Peyer's patch (tissue), 4 donors: ENCODE results near the gene L3MBTL4. TPM values are rescaled to one million over a fixed set of nuclear protein-coding genes. Genes with fewer than 3 reads are reported as not detected.

Experiments used
- DNase-seq, 3 donors: peaks; one replicate each; pipeline ENCODE4 v3.0.0-alpha.2; 2017 to 2019
- H3K27ac ChIP-seq, 4 donors: fragments of 200-600 bp; sonication (generic); one replicate each; pipeline ENCODE4 v1.5.1; 2016 to 2019
- H3K27me3 ChIP-seq, 2 donors: fragments of 200-600 bp; sonication (generic); one replicate each; pipeline ENCODE4 v1.5.1; 2019
- H3K36me3 ChIP-seq, 3 donors: fragments of 200-600 bp; sonication (generic); one replicate each; pipeline ENCODE4 v1.5.1; 2016 to 2019
- H3K4me1 ChIP-seq, 4 donors: fragments of 200-600 bp; sonication (generic); one replicate each; pipeline ENCODE4 v1.5.1; 2016 to 2019
- H3K4me3 ChIP-seq, 4 donors: fragments of 200-600 bp; sonication (generic); 1 replicate in 3 of 4; 2 replicates in 1 of 4; pipeline ENCODE4 v1.5.1; 2016 to 2019; ENCODE audit warnings: mild to moderate bottlenecking in 1 of 4
- H3K9me3 ChIP-seq, 4 donors: fragments of 200-600 bp; sonication (generic); one replicate each; pipeline ENCODE4 v1.5.1; 2016 to 2019; ENCODE audit warnings: mild to moderate bottlenecking in 1 of 4
- CTCF ChIP-seq, 6 experiments: fragments of 450-650 bp in 4 of 6; fragments of 200-600 bp in 2 of 6; sonication (generic) in 1 of 6; IDR thresholded peaks; one replicate each; pipeline ENCODE4 v1.5.1; 2017 to 2019; ENCODE audit warnings: antibody characterized with exemption in 6 of 6, mild to moderate bottlenecking in 3 of 6, moderate library complexity in 1 of 6
- POLR2A ChIP-seq, 2 donors: fragments of 450-650 bp; IDR thresholded peaks; one replicate each; pipeline ENCODE4 v1.5.1; 2017; ENCODE audit warnings: antibody characterized with exemption in 2 of 2, mild to moderate bottlenecking in 2 of 2, moderate library complexity in 2 of 2
- total RNA-seq, 4 donors: library from RNA; depleted of rRNA; stranded (reverse); fragments of >200 nt; gene quantifications; one replicate each; pipeline ENCODE4 v1.1.0, GENCODE V29; 2016

L3MBTL4 gene
- total RNA-seq, 4 donors from 2014 or later = 6.5 to 25.6 (median 13.7) TPM

GRCh38 chr18:5937795-5938194 lies 476.9 kb downstream of the L3MBTL4 start:
- H3K9me3 ChIP-seq = no peaks in the 10 kb centered on the region
- DNase-seq = no peak
- H3K27me3 ChIP-seq = no peaks in the 10 kb centered on the region
- H3K27ac ChIP-seq = no peak overlapping the region
- H3K36me3 ChIP-seq = no peaks in the 10 kb centered on the region
- no peak for TF ChIP-seq POLR2A (IDR thresholded peaks at IDR 0.05)
- no peak for TF ChIP-seq CTCF (IDR thresholded peaks at IDR 0.05)
- no peaks in the 10 kb centered on the region for H3K4me1 ChIP-seq
- no peak overlapping the region for H3K4me3 ChIP-seq

GRCh38 chr18:5937121-5937520 lies 477.6 kb downstream of the L3MBTL4 start:
- Histone ChIP-seq H3K4me3 (no peak overlapping the region), H3K27ac (no peak overlapping the region), H3K9me3 (no peaks in the 10 kb centered on the region), H3K4me1 (no peaks in the 10 kb centered on the region), H3K27me3 (no peaks in the 10 kb centered on the region), H3K36me3 (no peaks in the 10 kb centered on the region)
- DNase-seq = no peak
- no peak for TF ChIP-seq POLR2A (IDR thresholded peaks at IDR 0.05)
- no peak for TF ChIP-seq CTCF (IDR thresholded peaks at IDR 0.05)

DNA sequence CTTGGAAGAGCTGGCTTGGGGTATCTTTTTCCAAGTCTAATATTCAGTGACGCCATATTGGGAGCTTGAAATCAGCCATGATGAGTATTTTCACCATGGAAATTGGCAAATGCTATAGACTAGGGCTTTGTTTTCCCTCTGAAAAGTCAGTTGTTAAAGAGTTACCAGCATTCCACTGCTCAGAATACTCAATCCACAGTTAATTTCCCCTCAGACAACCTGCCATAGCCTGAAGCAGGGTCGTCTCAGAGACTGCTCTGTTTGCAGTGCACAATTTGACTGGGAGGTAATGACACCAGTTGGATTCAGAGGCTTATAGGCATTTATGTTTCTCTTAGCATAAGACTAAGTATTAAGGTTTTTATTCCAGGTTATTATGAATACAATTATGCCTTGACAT lies 483.9 kb downstream of the L3MBTL4 start:
- H3K9me3 ChIP-seq = no peaks in the 10 kb centered on the region
- no peaks in the 10 kb centered on the region for H3K36me3 ChIP-seq
- no peaks in the 10 kb centered on the region for H3K4me1 ChIP-seq
- no peaks in the 10 kb centered on the region for H3K27me3 ChIP-seq
- H3K4me3 ChIP-seq = no peak overlapping the region
- no peak for TF ChIP-seq POLR2A (IDR thresholded peaks at IDR 0.05)
- no peak for TF ChIP-seq CTCF (IDR thresholded peaks at IDR 0.05)
- DNase-seq = no peak
- H3K27ac ChIP-seq = no peak overlapping the region

DNA sequence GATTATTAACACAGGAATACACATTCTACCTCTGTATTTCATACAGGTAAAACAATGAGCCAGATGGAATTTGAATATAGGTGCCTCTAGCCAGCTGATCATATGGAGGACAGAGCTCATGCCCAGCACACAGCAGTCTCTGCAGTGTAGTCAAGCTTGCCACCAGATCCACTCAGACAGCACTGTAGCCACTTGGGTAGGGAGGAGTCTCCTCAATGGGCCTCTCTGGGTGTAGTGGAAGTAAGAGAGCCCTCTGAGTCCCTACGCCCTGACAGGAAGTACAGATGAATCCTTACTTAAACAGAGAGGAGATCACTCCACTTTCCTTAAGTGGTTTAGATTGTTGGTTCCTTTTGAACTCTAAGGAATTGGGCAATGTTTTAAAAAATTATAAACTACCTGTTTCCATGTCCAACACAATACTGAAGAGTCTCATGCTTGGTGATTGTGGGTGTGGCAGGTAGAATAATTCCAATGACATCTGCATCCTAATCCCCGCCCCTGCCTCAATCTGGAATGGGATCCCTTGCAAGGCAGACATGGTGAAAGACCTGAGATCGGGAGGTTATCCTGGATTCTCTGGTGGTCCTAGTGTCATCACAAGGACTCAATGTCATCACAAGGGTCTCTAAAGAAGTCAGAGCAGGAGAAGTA lies 496.4 kb downstream of the L3MBTL4 start:
- Histone ChIP-seq H3K27me3 (no peaks in the 10 kb centered on the region), H3K36me3 (no peaks in the 10 kb centered on the region), H3K4me1 (no peaks in the 10 kb centered on the region), H3K9me3 (no peaks in the 10 kb centered on the region), H3K27ac (no peak overlapping the region), H3K4me3 (no peak overlapping the region)
- DNase-seq = no peak
- TF ChIP-seq POLR2A (IDR thresholded peaks at IDR 0.05) (no peak), CTCF (IDR thresholded peaks at IDR 0.05) (no peak)

DNA sequence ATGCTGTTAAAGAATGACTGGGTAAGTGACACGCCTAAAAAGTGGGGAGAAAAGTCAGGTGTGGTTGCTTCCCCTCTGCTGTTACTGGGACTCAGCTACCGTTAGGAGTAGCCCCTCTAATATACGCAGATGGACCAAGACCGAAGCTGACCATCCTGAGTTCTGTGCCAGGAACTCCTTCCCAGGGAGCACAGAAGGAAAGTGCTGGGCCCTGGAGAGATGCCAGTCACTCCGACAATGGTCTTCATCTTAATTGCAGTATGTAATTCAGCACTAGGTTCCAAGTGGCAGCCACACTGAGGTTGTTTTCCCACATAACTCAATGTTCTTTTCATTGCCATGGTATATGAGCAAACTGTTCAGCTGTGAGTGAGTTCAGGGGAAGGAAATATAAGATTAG lies 499.8 kb downstream of the L3MBTL4 start:
- no peak for DNase-seq
- H3K4me3 ChIP-seq = no peak overlapping the region
- TF ChIP-seq CTCF (IDR thresholded peaks at IDR 0.05) = no peak
- no peak for TF ChIP-seq POLR2A (IDR thresholded peaks at IDR 0.05)
- H3K9me3 ChIP-seq = no peaks in the 10 kb centered on the region
- no peak overlapping the region for H3K27ac ChIP-seq
- no peaks in the 10 kb centered on the region for H3K27me3 ChIP-seq
- H3K36me3 ChIP-seq = no peaks in the 10 kb centered on the region
- no peaks in the 10 kb centered on the region for H3K4me1 ChIP-seq

GRCh38 chr18:5914016-5914415 lies 500.7 kb downstream of the L3MBTL4 start:
- no peaks in the 10 kb centered on the region for H3K36me3 ChIP-seq
- H3K4me1 ChIP-seq = no peaks in the 10 kb centered on the region
- no peaks in the 10 kb centered on the region for H3K9me3 ChIP-seq
- no peak overlapping the region for H3K4me3 ChIP-seq
- TF ChIP-seq CTCF (IDR thresholded peaks at IDR 0.05) (no peak), POLR2A (IDR thresholded peaks at IDR 0.05) (no peak)
- DNase-seq = no peak
- H3K27ac ChIP-seq = no peak overlapping the region
- no peaks in the 10 kb centered on the region for H3K27me3 ChIP-seq
